HepG2 (cell line): ENCODE results near the gene TMEM100. TPM values are rescaled to one million over a fixed set of nuclear protein-coding genes. Genes with fewer than 3 reads are reported as not detected.

Experiments used
- ATAC-seq: fragments of 200-7000 bp; cut with Tn5 transposase; 3 replicates; pipeline ENCODE4 v1.9.1; 2020; ENCODE audit warnings: mild to moderate bottlenecking, moderate library complexity
- BruUV-seq: library from RNA; stranded (reverse); fragments of 400-500 nt; replicated peaks from 2 replicates; lab custom pipeline; 2021; lab: Mats Ljungman, UMichigan
- CTCF ChIA-PET: fragments of 300-600 bp; formaldehyde crosslinking; extraction: SDS; loops from one replicate; lab custom pipeline; 2021; ENCODE audit warnings: low total read pairs, inconsistent platforms, low intra/inter-chr PET ratio; lab: Yijun Ruan, JAX
- POLR2A ChIA-PET: fragments of 350-600 bp; sonication (Branson Sonifier 250); formaldehyde crosslinking; loops from one replicate; lab custom pipeline; 2020; ENCODE audit warnings: antibody characterized with exemption, inconsistent platforms; lab: Yijun Ruan, JAX
- DNase-seq: peaks from one replicate; pipeline ENCODE4 v3.0.0-alpha.2; 2015; ENCODE audit warnings: low spot score
- FAIRE-seq: peaks from 3 replicates; lab custom pipeline; 2011; peaks lifted over from hg19 to GRCh38; lab: Jason Lieb, UNC
- H2AFZ ChIP-seq: one replicate; pipeline ENCODE4 v1.6.1; 2011; ENCODE audit warnings: low read length, inconsistent platforms
- H3K27ac ChIP-seq: fragments of 300-600 bp; 3 replicates; pipeline ENCODE4 v1.8.0; 2011; ENCODE audit warnings: mixed run types, mild to moderate bottlenecking, mixed read lengths, low read length, inconsistent platforms; ENCODE audit not compliant: insufficient read depth; ENCODE audit errors: extremely low read length
- H3K27me3 ChIP-seq, 2 experiments: fragments of 200-600 bp in 1 of 2; 2 replicates in 1 of 2; 3 replicates in 1 of 2; pipeline versions ENCODE4 v1.6.0 to v1.8.0; 2011; ENCODE audit warnings: low read length in 2 of 2, mild to moderate bottlenecking in 2 of 2, moderate library complexity in 2 of 2, inconsistent platforms in 1 of 2; ENCODE audit not compliant: insufficient read depth in 2 of 2, control insufficient read depth in 1 of 2
- H3K36me3 ChIP-seq, 2 experiments: fragments of 200-600 bp in 1 of 2; replicated peaks in 1 of 2; 2 replicates in 1 of 2; 3 replicates in 1 of 2; pipeline versions ENCODE4 v1.5.1 to v1.8.0; 2011; ENCODE audit warnings: low read length in 2 of 2, inconsistent platforms in 1 of 2; ENCODE audit not compliant: insufficient read depth in 2 of 2, control insufficient read depth in 1 of 2
- H3K4me1 ChIP-seq: 2 replicates; pipeline ENCODE4 v1.5.1; 2012; ENCODE audit warnings: low read length, inconsistent platforms; ENCODE audit not compliant: insufficient read depth
- H3K4me2 ChIP-seq: 2 replicates; pipeline ENCODE4 v1.6.0; 2011; ENCODE audit warnings: low read depth, low read length, inconsistent platforms
- H3K4me3 ChIP-seq, 3 experiments: fragments of 200-600 bp in 1 of 3; sonication (generic), shearing (Covaris generic) in 1 of 3; replicated peaks in 1 of 3; 2 replicates each; pipeline ENCODE4 v1.5.1; 2011 to 2016; ENCODE audit warnings: low read length in 3 of 3, inconsistent platforms in 2 of 3, low read depth in 2 of 3, mild to moderate bottlenecking in 2 of 3, control low read depth in 1 of 3, mixed read lengths in 1 of 3; ENCODE audit not compliant: insufficient read depth in 1 of 3
- H3K79me2 ChIP-seq: one replicate; pipeline ENCODE4 v1.6.1; 2011; ENCODE audit warnings: low read length, inconsistent platforms; ENCODE audit not compliant: insufficient read depth
- H3K9ac ChIP-seq: 2 replicates; pipeline ENCODE4 v1.6.0; 2011; ENCODE audit warnings: mild to moderate bottlenecking, low read depth, low read length, inconsistent platforms; ENCODE audit not compliant: insufficient read depth
- H3K9me3 ChIP-seq: 2 replicates; pipeline ENCODE4 v1.5.1; 2012; ENCODE audit warnings: mild to moderate bottlenecking, low read length
- H4K20me1 ChIP-seq: 2 replicates; pipeline ENCODE4 v1.6.0; 2011; ENCODE audit warnings: inconsistent platforms, mild to moderate bottlenecking, low read length, moderate library complexity; ENCODE audit not compliant: insufficient read depth
- CEBPG ChIP-seq: IDR thresholded peaks from 2 replicates; pipeline ENCODE4 v1.6.1; 2016
- CREB1 ChIP-seq, 2 experiments: fragments of 450-650 bp in 1 of 2; IDR thresholded peaks; 2 replicates each; pipeline ENCODE4 v1.6.1; 2016 to 2017; ENCODE audit warnings: control low read depth in 1 of 2, mild to moderate bottlenecking in 1 of 2, missing compliant biosample characterization in 1 of 2, missing genetic modification characterization in 1 of 2
- DNMT1 ChIP-seq: sonication (generic); formaldehyde crosslinking; IDR thresholded peaks from 2 replicates; pipeline ENCODE4 v1.5.1; 2020; ENCODE audit warnings: mild to moderate bottlenecking, missing genetic modification reagents
- MTF2 ChIP-seq: sonication (generic); formaldehyde crosslinking; IDR thresholded peaks from 2 replicates; pipeline ENCODE4 v1.5.0; 2020; ENCODE audit warnings: missing genetic modification reagents, borderline replicate concordance
- NCOA1 ChIP-seq: sonication (generic); formaldehyde crosslinking; IDR thresholded peaks from 2 replicates; pipeline ENCODE4 v1.9.0; 2021; ENCODE audit warnings: missing genetic modification reagents
- PPARG ChIP-seq: conservative IDR thresholded peaks from 2 replicates; pipeline ENCODE4 v1.6.1; 2016; ENCODE audit warnings: missing biosample characterization, missing genetic modification reagents
- XRCC5 ChIP-seq: fragments of 200-400 bp; formaldehyde crosslinking; optimal IDR thresholded peaks from 2 replicates; pipeline ENCODE3; 2017; ENCODE audit warnings: mild to moderate bottlenecking, low read length
- ZNF367 ChIP-seq: sonication (generic); formaldehyde crosslinking; IDR thresholded peaks from 2 replicates; pipeline ENCODE4 v1.4.0; 2020; ENCODE audit warnings: missing genetic modification reagents, borderline replicate concordance
- ZNF407 ChIP-seq: sonication (generic); formaldehyde crosslinking; IDR thresholded peaks from one replicate; pipeline ENCODE4 v1.5.1; 2020; ENCODE audit warnings: mild to moderate bottlenecking, missing genetic modification reagents; ENCODE audit errors: not compliant biosample characterization
- ZNF451 ChIP-seq: sonication (generic); formaldehyde crosslinking; IDR thresholded peaks from 2 replicates; pipeline ENCODE4 v1.5.0; 2020; ENCODE audit warnings: mild to moderate bottlenecking, missing genetic modification reagents
- ZNF713 ChIP-seq: sonication (generic); formaldehyde crosslinking; IDR thresholded peaks from 2 replicates; pipeline ENCODE4 v1.4.0; 2020; ENCODE audit warnings: mild to moderate bottlenecking, missing genetic modification reagents
- WGBS: methylation state at CpG from one replicate; pipeline ENCODE4 v1.1.6; 2017; ENCODE audit warnings: low lambda C conversion rate; 5-methylcytosine and 5-hydroxymethylcytosine counted together
- in situ Hi-C: cut with HindIII; loops from 2 replicates; pipeline ENCODE4 v1.10.0; 2017; ENCODE audit warnings: low pct_unique_long_range_greater_than_20kb; ENCODE audit not compliant: extremely low pct_ligation_motif_present
- intact Hi-C: fragments of 100-400 bp; cut with micrococcal nuclease; formaldehyde crosslinking; loops from one replicate; pipeline ENCODE4 v1.10.0; 2022; ENCODE audit not compliant: unreplicated experiment
- polyA plus RNA-seq, 8 experiments: library from polyadenylated mRNA; depleted of rRNA in 3 of 8; stranded (reverse) in 7 of 8; unstranded in 1 of 8; fragments of >200 nt; fragmentation: Illumina TruSeq in 4 of 8; extraction: Trizol in 4 of 8; gene quantifications; 2 replicates each; pipeline versions ENCODE4 v1.2.1 to v1.2.3, GENCODE V29; 2011 to 2016; ENCODE audit warnings: low read depth in 4 of 8, missing spikeins in 1 of 8, mixed read lengths in 1 of 8; ENCODE audit not compliant: insufficient read depth in 1 of 8
- total RNA-seq, 5 experiments: library from RNA; depleted of rRNA; stranded (reverse); fragments of >200 nt; fragmentation: Illumina TruSeq; extraction: Trizol; gene quantifications; 2 replicates each; pipeline ENCODE4 v1.2.3, GENCODE V29; 2016; ENCODE audit warnings: low read depth in 1 of 5

Gene TMEM100
- total and polyA plus RNA-seq, 2 of the 13 experiments (the other 11 are each of a cell fraction or from before 2014, with no cell fraction given) = not detected

- POLR2A ChIA-PET = no interaction called here
- no peak overlapping the region for H3K27ac ChIP-seq
- CTCF ChIA-PET = no interaction called here
Measured at GRCh38 chr17:55709984-55710383, 12.7 kb downstream of the TMEM100 start.

More at GRCh38 chr17:55709984-55710383, 12.7 kb downstream of the TMEM100 start:
- Histone ChIP-seq H3K4me3 (no peak overlapping the region), H3K4me1 (no peaks in the 10 kb centered on the region; the same call in 1 of the 2 replicates), H3K27me3 (peaks cover 0 to 2% of the 10 kb centered on the region in 2 experiments; a peak in 2 of 5 replicates), H3K9ac (no peak overlapping the region), H4K20me1 (no peaks in the 10 kb centered on the region), H3K9me3 (no peaks in the 10 kb centered on the region), H3K79me2 (no peaks in the 10 kb centered on the region), H3K36me3 (no peaks in the 10 kb centered on the region), H3K4me2 (no peak overlapping the region), H2AFZ (no peak overlapping the region)
- BruUV-seq = no TSS peak
- no peak for FAIRE-seq
- ATAC-seq = no peak
- no peak for DNase-seq
- WGBS = 31% methylated on average over 4 of the region's 4 CpGs
- intact Hi-C loops = no loop called here
- TF ChIP-seq ZNF407 (CRISPR knock-in tag) (no peak), NCOA1 (no peak), CEBPG (no peak), MTF2 (CRISPR knock-in tag) (no peak), ZNF713 (CRISPR knock-in tag) (no peak), PPARG (CRISPR knock-in tag) (no peak), DNMT1 (CRISPR knock-in tag) (no peak), XRCC5 (no peak), ZNF367 (CRISPR knock-in tag) (no peak), ZNF451 (no peak), CREB1 (IDR thresholded peaks at IDR 0.05) (no peak), CREB1 (CRISPR knock-in tag; IDR thresholded peaks at IDR 0.05) (no peak)
- in situ Hi-C loops = no loop called here
